MCF 10A (cell line): ENCODE measurements around the gene NDUFA7. TPM values are rescaled to one million over a fixed set of nuclear protein-coding genes. Genes with fewer than 3 reads are reported as not detected.
"Not testable (repeated sequence)": the region's sequence is repeated elsewhere in the genome, so short reads cannot be mapped to it uniquely, and the experiment has no call there.

ENCODE experiments used
- BruUV-seq: library from RNA; stranded (reverse); fragments of 400-500 nt; replicated peaks from 2 replicates; lab custom pipeline; 2021; lab: Mats Ljungman, UMichigan
- CTCF ChIA-PET: fragments of 300-600 bp; sonication (Branson Sonifier 250); formaldehyde crosslinking; extraction: SDS; loops from one replicate; lab custom pipeline; 2021; ENCODE audit warnings: antibody characterized with exemption, inconsistent platforms; lab: Yijun Ruan, JAX
- POLR2A ChIA-PET: fragments of 300-600, 350-650 bp; sonication (Branson Sonifier 250); formaldehyde crosslinking; extraction: SDS; loops from one replicate; lab custom pipeline; 2020; ENCODE audit warnings: antibody characterized with exemption, inconsistent platforms; lab: Yijun Ruan, JAX
- DNase-seq: peaks from one replicate; pipeline ENCODE4 v3.0.0-alpha.2; 2018; ENCODE audit not compliant: unreplicated experiment
- H3K27ac Mint-ChIP-seq: one replicate; pipeline ENCODE4 v1.8.0; 2022; ENCODE audit warnings: mild to moderate bottlenecking, low read depth, mixed read lengths; ENCODE audit not compliant: unreplicated experiment
- H3K27me3 Mint-ChIP-seq: one replicate; pipeline ENCODE4 v1.8.0; 2022; ENCODE audit warnings: mixed read lengths; ENCODE audit not compliant: insufficient read depth, unreplicated experiment
- H3K36me3 Mint-ChIP-seq: one replicate; pipeline ENCODE4 v1.8.0; 2022; ENCODE audit warnings: mild to moderate bottlenecking, moderate library complexity, mixed read lengths; ENCODE audit not compliant: insufficient read depth, unreplicated experiment
- H3K4me1 Mint-ChIP-seq: one replicate; pipeline ENCODE4 v1.8.0; 2022; ENCODE audit warnings: mixed read lengths; ENCODE audit not compliant: insufficient read depth, unreplicated experiment
- H3K4me3 Mint-ChIP-seq: one replicate; pipeline ENCODE4 v1.8.0; 2022; ENCODE audit warnings: mild to moderate bottlenecking, moderate library complexity, mixed read lengths; ENCODE audit not compliant: unreplicated experiment
- H3K9me3 Mint-ChIP-seq: one replicate; pipeline ENCODE4 v1.8.0; 2022; ENCODE audit warnings: mixed read lengths; ENCODE audit not compliant: unreplicated experiment
- CTCF ChIP-seq: fragments of 200-600 bp; IDR thresholded peaks from one replicate; pipeline ENCODE4 v1.8.0; 2022; ENCODE audit warnings: antibody characterized with exemption, mild to moderate bottlenecking; ENCODE audit not compliant: unreplicated experiment
- intact Hi-C: fragments of 100-400 bp; cut with micrococcal nuclease; formaldehyde crosslinking; loops from 2 replicates; pipeline ENCODE4 v1.14.1; 2022
- total RNA-seq: library from RNA; stranded (reverse); gene quantifications from 2 replicates; pipeline ENCODE4 v1.2.3, GENCODE V29; 2022

NDUFA7 gene
- total RNA-seq, 1 experiment from 2014 or later: 91.8 TPM

- ChIA-PET CTCF (interaction anchor here (0.6 kb wide), 1 partner anchor 371 kb away, joined by 3 read pairs; no protein-coding TSS in a partner anchor), POLR2A (interaction anchor here (4.7 kb wide), 1 partner anchor 16 kb away, joined by 30 read pairs; the partner anchor contains the start of genes NDUFA7 and RPS28)
- Mint-ChIP-seq H3K36me3 (peaks cover 32% of the 10 kb centered on the region), H3K4me1 (peaks cover 15% of the 10 kb centered on the region), H3K9me3 (no peaks in the 10 kb centered on the region), H3K27me3 (no peaks in the 10 kb centered on the region), H3K27ac (no peak overlapping the region), H3K4me3 (no peak overlapping the region)
- TF ChIP-seq CTCF: no peak
- intact Hi-C loops: no loop called here
- no peak for DNase-seq
- BruUV-seq: no TSS peak
These were observed 15.4 kb downstream of the NDUFA7 start for GRCh38 chr19:8305798-8306197.

- Mint-ChIP-seq H3K27me3 (no peaks in the 10 kb centered on the region), H3K4me3 (no peak overlapping the region)
- CTCF ChIA-PET: interaction anchor here (0.6 kb wide), 1 partner anchor 370 kb away, joined by 3 read pairs; no protein-coding TSS in a partner anchor
These were observed 16.1 kb downstream of the NDUFA7 start for GRCh38 chr19:8304841-8305621.

GRCh38 chr19:8302734-8303133, 18.4 kb downstream of the NDUFA7 start:
- POLR2A ChIA-PET: no interaction called here
- intact Hi-C loops: no loop called here
- Mint-ChIP-seq H3K27me3 (no peaks in the 10 kb centered on the region), H3K4me3 (no peak overlapping the region), H3K27ac (no peak overlapping the region), H3K4me1 (peaks cover 8% of the 10 kb centered on the region), H3K9me3 (no peaks in the 10 kb centered on the region), H3K36me3 (peaks cover 14% of the 10 kb centered on the region)
- TF ChIP-seq CTCF: no peak
- no TSS peak for BruUV-seq
- no peak for DNase-seq
- CTCF ChIA-PET: interaction anchor here (0.5 to 1.4 kb wide), 4 partner anchors 33 to 755 kb away, joined by 3 to 5 read pairs (median 3); no protein-coding TSS in a partner anchor

More at GRCh38 chr19:8304841-8305621, 16.1 kb downstream of the NDUFA7 start:
- intact Hi-C loops: no loop called here
- DNase-seq: no peak
- no peak for TF ChIP-seq CTCF
- Mint-ChIP-seq H3K27ac (no peak overlapping the region), H3K9me3 (no peaks in the 10 kb centered on the region), H3K36me3 (peaks cover 26% of the 10 kb centered on the region), H3K4me1 (peaks cover 15% of the 10 kb centered on the region)
- POLR2A ChIA-PET: interaction anchor here (4.7 kb wide), 1 partner anchor 16 kb away, joined by 30 read pairs; the partner anchor contains the start of genes NDUFA7 and RPS28
- BruUV-seq: no TSS peak

- no peak overlapping the region for H3K4me3 Mint-ChIP-seq
- peaks cover 4% of the 10 kb centered on the region for H3K4me1 Mint-ChIP-seq
- ChIA-PET CTCF (interaction anchor here (0.5 to 1.1 kb wide), 2 partner anchors 49 to 756 kb away, joined by 3 to 5 read pairs; no protein-coding TSS in a partner anchor), POLR2A (no interaction called here)
- no peak for TF ChIP-seq CTCF
- BruUV-seq: no TSS peak
- intact Hi-C loops: no loop called here
- H3K36me3 Mint-ChIP-seq: peaks cover 12% of the 10 kb centered on the region
- no peaks in the 10 kb centered on the region for H3K9me3 Mint-ChIP-seq
- no peaks in the 10 kb centered on the region for H3K27me3 Mint-ChIP-seq
- DNase-seq: no peak
- H3K27ac Mint-ChIP-seq: no peak overlapping the region
These were observed 18.9 kb downstream of the NDUFA7 start for GRCh38 chr19:8302357-8302691.

GRCh38 chr19:8291337-8291736, 29.8 kb downstream of the NDUFA7 start:
- H3K27ac Mint-ChIP-seq, POLR2A ChIA-PET, DNase-seq, H3K4me3 Mint-ChIP-seq, BruUV-seq, H3K27me3 Mint-ChIP-seq, CTCF ChIA-PET, H3K9me3 Mint-ChIP-seq, H3K36me3 Mint-ChIP-seq, H3K4me1 Mint-ChIP-seq, intact Hi-C loops: not testable (repeated sequence)

- H3K9me3 Mint-ChIP-seq, CTCF ChIA-PET, H3K36me3 Mint-ChIP-seq, BruUV-seq, POLR2A ChIA-PET, DNase-seq, H3K27ac Mint-ChIP-seq, intact Hi-C loops, H3K4me3 Mint-ChIP-seq, H3K4me1 Mint-ChIP-seq, H3K27me3 Mint-ChIP-seq: not testable (repeated sequence)
These were observed 44.7 kb downstream of the NDUFA7 start for GRCh38 chr19:8276508-8276907.
